Measurements from ENCODE around the gene TBC1D8. TPM values are rescaled to one million over a fixed set of nuclear protein-coding genes. Genes with fewer than 3 reads are reported as not detected.

Gene TBC1D8
- total RNA-seq, 4 donors from 2014 or later: 22.2 to 68.0 (median 31.9) TPM

DNA sequence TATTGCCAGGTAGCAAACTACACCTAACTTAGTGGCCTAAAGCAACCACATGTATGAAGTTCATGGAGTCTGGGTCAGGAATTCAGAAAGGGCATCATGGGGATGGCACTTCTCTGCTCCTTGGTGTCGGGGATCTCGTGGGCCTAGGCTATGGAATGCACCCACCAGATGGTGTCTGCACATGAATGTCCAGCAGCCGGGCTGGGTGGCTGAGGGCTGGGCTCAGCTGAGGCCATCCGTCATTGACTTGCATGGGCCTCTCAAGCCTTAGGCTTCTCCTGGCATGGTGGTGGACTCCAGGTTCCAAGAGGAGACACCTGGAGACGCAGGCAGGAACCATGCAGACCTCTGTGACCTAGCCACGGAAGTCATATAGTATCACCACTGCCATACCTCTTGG is 175.1 kb downstream of the TBC1D8 start:
- ATAC-seq (ENCODE audit: low FRiP score) (no peak), DNase-seq (ENCODE audit: low spot score) (no peak)
- TF ChIP-seq, protein P1, sequence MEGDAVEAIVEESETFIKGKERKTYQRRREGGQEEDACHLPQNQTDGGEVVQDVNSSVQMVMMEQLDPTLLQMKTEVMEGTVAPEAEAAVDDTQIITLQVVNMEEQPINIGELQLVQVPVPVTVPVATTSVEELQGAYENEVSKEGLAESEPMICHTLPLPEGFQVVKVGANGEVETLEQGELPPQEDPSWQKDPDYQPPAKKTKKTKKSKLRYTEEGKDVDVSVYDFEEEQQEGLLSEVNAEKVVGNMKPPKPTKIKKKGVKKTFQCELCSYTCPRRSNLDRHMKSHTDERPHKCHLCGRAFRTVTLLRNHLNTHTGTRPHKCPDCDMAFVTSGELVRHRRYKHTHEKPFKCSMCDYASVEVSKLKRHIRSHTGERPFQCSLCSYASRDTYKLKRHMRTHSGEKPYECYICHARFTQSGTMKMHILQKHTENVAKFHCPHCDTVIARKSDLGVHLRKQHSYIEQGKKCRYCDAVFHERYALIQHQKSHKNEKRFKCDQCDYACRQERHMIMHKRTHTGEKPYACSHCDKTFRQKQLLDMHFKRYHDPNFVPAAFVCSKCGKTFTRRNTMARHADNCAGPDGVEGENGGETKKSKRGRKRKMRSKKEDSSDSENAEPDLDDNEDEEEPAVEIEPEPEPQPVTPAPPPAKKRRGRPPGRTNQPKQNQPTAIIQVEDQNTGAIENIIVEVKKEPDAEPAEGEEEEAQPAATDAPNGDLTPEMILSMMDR (IDR thresholded peaks at IDR 0.05): no peak

DNA sequence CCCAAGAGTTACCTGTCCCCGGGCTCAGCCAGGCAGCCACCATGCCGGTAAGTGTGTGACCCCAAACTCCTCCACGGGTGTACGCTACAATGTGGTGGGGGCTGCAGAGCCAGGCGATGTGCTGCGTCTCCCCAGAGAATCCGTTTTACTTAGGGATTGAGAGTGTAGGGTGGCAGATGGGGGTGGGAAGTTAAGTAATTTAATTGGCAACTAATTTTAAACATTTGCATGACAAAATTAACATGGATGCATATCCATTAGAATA is 175.7 kb downstream of the TBC1D8 start:
- TF ChIP-seq, protein P1 (IDR thresholded peaks at IDR 0.05): no peak
- DNase-seq (ENCODE audit: low spot score) (no peak), ATAC-seq (ENCODE audit: low FRiP score) (no peak)

DNA sequence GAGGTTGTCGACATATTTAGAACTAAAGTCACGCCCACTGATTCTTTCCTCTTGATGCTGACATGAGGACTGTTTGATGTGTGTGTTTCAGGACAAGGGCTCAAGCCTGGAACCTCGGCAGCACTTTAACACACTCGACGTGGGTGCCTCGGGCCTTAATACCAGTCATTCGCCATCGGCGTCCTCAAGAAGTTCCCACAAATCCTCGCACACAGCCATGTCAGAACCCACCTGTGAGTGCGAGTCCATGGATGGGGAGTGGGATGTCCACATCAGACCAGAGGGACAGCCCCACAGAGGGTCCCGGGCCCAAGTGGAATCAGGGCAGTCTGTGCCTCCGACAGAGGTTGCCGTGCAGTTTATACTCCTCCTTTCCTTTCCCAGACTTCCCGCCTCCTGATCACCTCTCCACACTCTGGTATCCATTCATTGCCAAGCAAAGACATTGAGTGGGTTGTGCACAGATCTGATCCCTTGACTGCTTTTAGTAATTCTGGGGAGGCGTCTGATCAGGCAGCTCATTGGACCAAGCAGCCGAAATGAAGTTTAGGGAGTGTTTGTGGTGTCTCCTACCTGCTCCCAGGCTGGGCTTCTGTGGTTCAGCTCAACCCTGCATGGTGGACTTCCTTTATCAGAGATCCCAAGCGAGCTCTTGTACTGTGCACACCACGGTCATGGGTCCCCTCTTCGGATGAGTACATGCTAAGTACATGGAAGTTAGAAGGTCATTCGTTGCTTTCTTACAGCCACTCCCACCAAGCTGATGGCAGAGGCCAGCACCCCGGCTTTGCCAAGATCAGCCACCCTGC is 176.3 kb downstream of the TBC1D8 start:
- TF ChIP-seq, protein P1 (IDR thresholded peaks at IDR 0.05): no peak
- ATAC-seq (ENCODE audit: low FRiP score) (no peak), DNase-seq (ENCODE audit: low spot score) (no peak)

DNA sequence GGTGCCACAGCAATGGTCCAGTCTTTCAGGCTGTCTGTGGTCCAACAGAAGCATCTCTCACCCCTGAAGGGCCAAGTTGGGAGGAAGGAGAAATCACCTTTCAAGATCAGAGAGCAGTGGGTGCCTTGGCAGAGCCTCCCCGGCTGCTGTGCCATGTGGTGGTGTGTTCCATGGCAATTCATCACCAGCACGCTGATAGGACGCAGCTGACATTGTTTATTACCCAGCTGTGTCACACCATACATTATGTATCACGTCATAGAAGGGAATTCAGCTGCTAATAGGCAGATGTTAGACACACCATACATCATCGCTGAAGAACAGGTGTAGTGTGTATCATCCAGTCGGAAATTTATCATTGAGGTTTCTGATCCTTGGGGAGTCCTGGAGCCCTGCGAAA is 178.7 kb downstream of the TBC1D8 start:
- ATAC-seq (ENCODE audit: low FRiP score) (no peak), DNase-seq (ENCODE audit: low spot score) (no peak)
- TF ChIP-seq, protein P1 (IDR thresholded peaks at IDR 0.05): no peak

DNA sequence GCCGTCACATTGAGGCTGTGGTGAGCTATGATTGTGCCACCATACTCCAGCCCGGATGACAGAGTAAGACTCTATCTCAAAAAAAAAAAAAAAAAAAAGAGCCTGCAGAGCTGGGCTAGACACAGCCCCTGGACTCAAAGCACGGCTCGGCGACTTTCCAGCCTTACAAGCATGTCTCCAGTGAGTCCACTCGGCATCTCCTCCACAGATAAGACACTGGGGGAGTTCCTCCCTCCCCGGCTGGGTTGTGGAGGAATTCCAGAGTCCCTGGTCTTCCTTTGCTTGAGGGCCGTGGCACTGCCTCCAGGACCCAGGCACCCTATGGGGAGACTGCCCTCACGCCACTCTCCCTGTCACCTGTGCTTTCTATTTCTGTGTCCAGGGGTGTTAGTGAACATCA is 180.0 kb downstream of the TBC1D8 start:
- TF ChIP-seq, protein P1 (IDR thresholded peaks at IDR 0.05): no peak
- ATAC-seq (ENCODE audit: low FRiP score): no peak
- no peak for DNase-seq (ENCODE audit: low spot score)

DNA sequence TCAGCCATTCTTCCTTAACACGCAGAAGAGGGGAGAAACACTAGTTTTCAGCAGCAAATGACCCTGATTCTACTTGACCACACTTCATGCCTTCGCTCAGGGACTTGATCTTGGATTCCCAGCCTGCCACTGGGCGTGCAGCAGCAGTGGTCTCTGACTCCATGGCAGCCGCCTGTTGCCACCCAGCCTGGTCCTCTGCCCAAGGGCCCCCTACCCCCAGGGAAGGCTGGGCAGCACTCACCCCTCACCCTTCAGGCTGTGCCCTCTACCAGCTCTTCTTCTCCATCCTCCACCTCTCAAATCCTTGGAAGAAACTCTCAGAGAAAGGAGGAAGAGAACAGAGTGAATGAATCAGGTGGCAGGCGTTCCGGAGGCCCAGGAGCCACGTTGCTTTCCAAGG is 181.2 kb downstream of the TBC1D8 start:
- TF ChIP-seq, protein P1 (IDR thresholded peaks at IDR 0.05): no peak
- DNase-seq (ENCODE audit: low spot score) (no peak), ATAC-seq (ENCODE audit: low FRiP score) (no peak)
